Measurements from ENCODE around the gene BABAM2. TPM values are rescaled to one million over a fixed set of nuclear protein-coding genes. Genes with fewer than 3 reads are reported as not detected.
A peak's percentile ranks its signal among the peaks of the same experiment; 100 is the strongest.

Gene BABAM2
- total RNA-seq, 1 experiment from 2014 or later, result 27.1 TPM

GRCh38 chr2:28093308-28093707 lies 202.8 kb downstream of the BABAM2 start:
- H3K27me3 Mint-ChIP-seq (ENCODE audit: low read depth), result no peaks in the 10 kb centered on the region
- WGBS (ENCODE audit: extremely low coverage, insufficient read length, low lambda C conversion rate), result no CpG with 5 or more reads among the region's 4 CpGs
- H3K23ac ChIP-seq (ENCODE audit: insufficient read length, low read depth, low read length), result no peak overlapping the region

More at GRCh38 chr2:28093308-28093707, 202.8 kb downstream of the BABAM2 start:
- no peaks in the 10 kb centered on the region for H3K9me3 Mint-ChIP-seq
- H3K4me1 Mint-ChIP-seq, result no peaks in the 10 kb centered on the region
- Histone ChIP-seq H2BK120ac (ENCODE audit: low read depth, low read length, poor library complexity, severe bottlenecking) (no peak overlapping the region), H2AFZ (ENCODE audit: low read length) (no peak overlapping the region), H3K9me3 (ENCODE audit: control insufficient read depth, low read depth, low read length) (no peaks in the 10 kb centered on the region), H2BK15ac (ENCODE audit: low read depth, low read length) (no peak overlapping the region), H2AK5ac (ENCODE audit: insufficient read length, low read length) (no peak overlapping the region), H3K4me1 (ENCODE audit: insufficient read depth, low read length) (no peaks in the 10 kb centered on the region), H4K91ac (ENCODE audit: insufficient read length, low read depth, low read length) (no peak overlapping the region), H2BK20ac (ENCODE audit: low read depth, low read length, poor library complexity, severe bottlenecking) (no peak overlapping the region), H3T11ph (ENCODE audit: low read length) (no peak overlapping the region), H4K5ac (ENCODE audit: insufficient read length, low read depth, low read length) (no peak overlapping the region), H4K20me1 (ENCODE audit: control insufficient read depth, insufficient read depth, insufficient read length) (no peaks in the 10 kb centered on the region), H3K27ac (ENCODE audit: insufficient read length, low read depth, low read length) (no peak overlapping the region), H4K8ac (replicated peaks; ENCODE audit: insufficient read length, low read depth, low read length) (no peak overlapping the region), H3K79me1 (ENCODE audit: insufficient read depth, low read depth, low read length, poor library complexity, severe bottlenecking) (no peaks in the 10 kb centered on the region), H3K23me2 (ENCODE audit: insufficient read length, low read depth, low read length, poor library complexity, severe bottlenecking) (no peaks in the 10 kb centered on the region), H3K4me2 (ENCODE audit: insufficient read depth, insufficient read length, low read length) (no peak overlapping the region), H3K9ac (ENCODE audit: extremely low read depth, insufficient read length, low read length) (no peak overlapping the region), H3K4ac (ENCODE audit: low read depth, low read length) (no peak overlapping the region), H3K14ac (ENCODE audit: insufficient read depth, low read length) (no peak overlapping the region), H2BK12ac (ENCODE audit: insufficient read length, low read depth, low read length) (no peak overlapping the region), H3K27me3 (ENCODE audit: insufficient read depth, low read length) (no peaks in the 10 kb centered on the region; the same call in 1 of the 2 replicates), H3K79me2 (ENCODE audit: insufficient read depth, low read length) (no peaks in the 10 kb centered on the region), H2BK5ac (ENCODE audit: insufficient read length, low read length) (no peak overlapping the region), H3K18ac (ENCODE audit: insufficient read length, low read depth, low read length) (no peak overlapping the region), H3K56ac (ENCODE audit: insufficient read length, low read depth, low read length) (no peak overlapping the region)
- no peaks in the 10 kb centered on the region for H3K36me3 Mint-ChIP-seq (ENCODE audit: insufficient read depth in 1 of 3, low read depth in 3 of 3)
- TF ChIP-seq CTCF (conservative IDR thresholded peaks at IDR 0.05), result no peak
- DNase-seq, result no peak
- 0 out of 7 replicates have a peak overlapping the region, but pooled peaks of 1 of the 3 experiments have one; percentile 30 for H3K27ac Mint-ChIP-seq
- H3K4me3 Mint-ChIP-seq, result no peak overlapping the region

Measured in H9 (cell line).